HG03442 (cell line): Measurements from ENCODE around the gene EFHC1.

Experiments used
- ATAC-seq: cut with Tn5 transposase; IDR thresholded peaks from one replicate; pipeline ENCODE4 v1.9.1; 2021; ENCODE audit warnings: mild to moderate bottlenecking, moderate library complexity; ENCODE audit not compliant: unreplicated experiment

EFHC1 gene

GRCh38 chr6:52551483-52552277 lies 131.5 kb downstream of the EFHC1 start:
- no peak for ATAC-seq

- peak; percentile 93 for ATAC-seq
Measured at GRCh38 chr6:52552278-52552643, 132.1 kb downstream of the EFHC1 start.

- no peak for ATAC-seq
Measured at GRCh38 chr6:52553158-52553557, 133.0 kb downstream of the EFHC1 start.

- no peak for ATAC-seq
Measured at GRCh38 chr6:52553719-52554118, 133.6 kb downstream of the EFHC1 start.

GRCh38 chr6:52554684-52555280 lies 134.6 kb downstream of the EFHC1 start:
- ATAC-seq: no peak

- ATAC-seq: no peak
Measured at GRCh38 chr6:52555518-52556233, 135.5 kb downstream of the EFHC1 start.

DNA sequence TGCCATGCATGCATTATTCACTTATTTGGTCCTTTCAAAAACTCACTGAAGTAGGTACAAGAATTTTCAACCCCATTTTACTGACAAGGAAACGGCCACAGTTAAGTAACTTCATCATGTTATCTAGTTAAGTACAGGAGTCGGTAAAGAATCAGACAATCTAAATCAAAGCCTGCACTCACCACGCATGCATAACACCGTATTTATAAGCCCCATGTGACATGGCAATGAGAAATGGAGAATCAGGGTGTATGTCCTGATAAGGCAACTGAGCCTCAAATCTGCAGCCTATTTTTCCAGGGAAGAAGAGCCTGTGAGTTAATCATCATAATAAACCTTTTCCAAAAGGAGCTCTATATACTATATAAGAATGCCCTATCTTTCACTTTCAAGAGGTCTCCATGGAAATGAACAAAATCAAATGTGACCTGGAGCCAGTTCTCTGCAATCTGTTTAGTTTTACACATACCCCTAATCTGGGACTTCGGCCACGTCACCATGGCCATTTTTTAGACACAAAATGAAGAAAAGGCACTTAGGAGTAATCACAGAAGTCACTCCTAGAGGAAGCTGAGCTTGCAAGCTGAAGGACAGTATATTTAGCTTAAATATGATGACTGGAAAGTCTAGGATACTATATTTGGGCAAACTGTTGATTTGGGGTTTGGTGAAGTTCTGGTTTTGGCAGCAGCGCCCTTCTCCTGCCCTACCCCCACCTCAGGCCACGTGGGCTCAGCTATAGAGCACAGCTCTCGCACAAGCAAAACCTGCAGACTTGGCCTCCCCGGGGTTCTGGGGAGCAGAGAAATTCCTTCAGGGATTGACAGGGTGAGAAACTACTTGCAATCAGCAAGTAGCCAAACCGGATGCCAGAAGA lies 137.5 kb downstream of the EFHC1 start:
- ATAC-seq: no peak

DNA sequence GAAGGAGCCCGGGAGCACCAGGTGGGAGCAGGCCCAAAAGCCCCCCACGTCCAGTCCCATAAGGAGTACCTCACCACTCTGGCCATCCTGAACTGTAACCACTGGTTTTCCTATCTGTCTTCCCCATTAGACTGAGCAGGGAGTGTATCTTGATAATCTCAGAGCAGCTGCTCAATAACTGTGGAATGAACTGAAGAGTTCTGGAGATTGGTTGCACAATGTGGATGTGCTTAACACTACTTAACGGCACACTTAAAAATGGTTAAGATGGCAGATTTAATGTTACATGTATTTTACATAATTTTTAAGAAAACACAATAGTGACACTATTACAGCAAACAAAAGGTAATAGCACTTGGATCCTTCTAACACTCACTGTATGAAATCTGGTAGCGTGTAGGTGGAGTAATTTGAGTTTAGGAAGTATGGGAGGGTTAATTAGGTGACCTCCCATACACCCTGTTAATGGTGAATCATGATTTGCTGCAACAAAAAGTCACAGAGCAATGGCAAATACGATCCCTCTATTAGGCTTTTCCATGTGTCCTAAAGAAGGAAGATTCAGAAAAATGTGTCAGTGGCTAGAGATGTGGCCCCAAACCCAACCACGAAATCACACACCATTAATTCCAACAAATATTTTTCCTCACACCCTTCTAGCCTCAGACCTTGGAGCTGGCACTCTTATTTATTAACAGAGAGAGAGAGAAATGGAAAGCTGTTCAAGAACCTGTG lies 138.3 kb downstream of the EFHC1 start:
- ATAC-seq: no peak

GRCh38 chr6:52560462-52560861 lies 140.3 kb downstream of the EFHC1 start:
- no peak for ATAC-seq

DNA sequence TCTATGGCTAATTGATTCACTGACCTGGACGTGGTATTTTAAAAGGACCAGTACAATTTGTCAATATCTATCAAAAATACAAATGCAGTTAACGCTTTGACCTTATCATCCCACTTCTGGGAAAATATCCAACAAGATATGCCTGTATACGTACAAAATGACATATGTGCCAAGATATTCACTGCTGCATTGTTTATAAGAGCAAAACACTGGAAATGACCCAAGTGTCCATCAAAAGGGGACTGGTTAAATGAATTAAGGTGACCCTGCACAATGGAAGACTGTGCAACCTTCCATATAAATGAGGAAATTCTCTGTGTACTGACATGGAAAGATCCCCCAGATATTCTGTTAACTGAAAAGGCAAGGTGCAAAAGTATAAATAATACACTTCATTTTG lies 142.8 kb downstream of the EFHC1 start:
- ATAC-seq: no peak

- ATAC-seq: no peak
Measured at GRCh38 chr6:52564856-52565255, 144.7 kb downstream of the EFHC1 start.

DNA sequence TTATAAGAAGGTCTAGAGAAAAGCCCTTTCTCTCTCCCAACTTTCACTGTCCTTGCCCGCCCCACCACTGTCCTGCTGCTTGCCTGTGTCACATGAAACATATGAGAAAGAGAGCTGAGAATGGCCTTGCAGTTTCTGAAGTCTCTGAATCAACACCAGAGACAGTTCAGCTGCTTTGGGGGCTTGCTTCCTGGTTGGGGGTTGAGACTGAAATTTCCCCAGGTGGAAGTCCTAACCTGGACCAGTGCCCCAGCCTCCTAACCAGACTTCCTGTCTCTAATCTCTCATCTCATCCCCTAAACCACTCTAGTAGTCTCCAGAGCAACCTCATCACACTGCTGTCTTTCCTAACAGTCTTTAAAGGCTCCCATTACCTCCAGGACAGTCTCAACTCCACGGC lies 146.1 kb downstream of the EFHC1 start:
- peak; percentile 52 for ATAC-seq

GRCh38 chr6:52566853-52567279 lies 146.7 kb downstream of the EFHC1 start:
- no peak for ATAC-seq

GRCh38 chr6:52568320-52568719 lies 148.2 kb downstream of the EFHC1 start:
- no peak for ATAC-seq

GRCh38 chr6:52570291-52570700 lies 150.2 kb downstream of the EFHC1 start:
- no peak for ATAC-seq

GRCh38 chr6:52571099-52571755 lies 151.1 kb downstream of the EFHC1 start:
- no peak for ATAC-seq

DNA sequence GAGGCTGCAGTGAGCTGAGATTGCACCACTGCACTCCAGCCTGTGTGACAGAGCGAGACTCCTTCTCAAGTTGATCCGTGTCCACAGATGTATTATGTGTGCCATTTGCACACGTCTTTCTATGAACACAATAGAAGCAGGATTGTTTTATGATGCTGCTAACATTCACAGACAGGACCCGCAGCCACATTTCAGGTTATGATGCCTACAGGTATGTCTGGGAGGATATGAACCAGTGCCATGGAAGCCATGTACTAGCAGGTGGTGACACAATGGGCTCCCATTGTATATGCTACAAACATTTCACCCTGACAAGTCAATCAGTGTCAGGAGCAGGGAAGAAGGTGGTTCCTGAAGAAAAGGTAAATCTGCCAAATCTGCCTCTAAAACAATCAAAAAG lies 152.4 kb downstream of the EFHC1 start:
- no peak for ATAC-seq

DNA sequence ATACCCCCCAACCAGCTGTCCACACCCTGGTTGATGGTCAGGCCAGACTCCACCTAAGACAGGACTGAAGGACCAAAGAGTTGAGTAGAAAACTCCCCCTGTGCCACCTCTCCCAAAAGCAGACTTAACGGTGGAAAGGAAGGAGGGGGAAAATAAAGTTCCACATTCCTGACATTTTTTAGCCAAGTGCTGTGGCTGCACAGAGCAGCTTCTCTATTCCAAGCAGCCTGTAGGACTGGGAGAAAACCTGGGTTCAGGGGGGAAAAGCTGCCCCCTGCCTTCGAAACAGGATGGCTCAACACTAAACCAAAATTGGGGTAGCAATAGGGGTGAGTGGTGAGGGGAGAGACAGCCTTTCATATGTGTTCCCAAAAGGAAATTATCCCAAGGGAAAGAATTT lies 153.2 kb downstream of the EFHC1 start:
- ATAC-seq: no peak
